Endothelial cell of umbilical vein (primary cell): ENCODE data around the gene BCL7C.

Source experiments
- CTCF ChIP-seq, 2 donors: IDR thresholded peaks; 1 replicate in 1 of 2; 2 replicates in 1 of 2; pipeline ENCODE4 v1.5.1; 2011; ENCODE audit warnings: low read length in 2 of 2, mild to moderate bottlenecking in 2 of 2, moderate library complexity in 2 of 2, control low read depth in 1 of 2, inconsistent platforms in 1 of 2, low read depth in 1 of 2; ENCODE audit not compliant: insufficient read depth in 1 of 2; ENCODE audit errors: extremely low read depth in 1 of 2
- EZH2 ChIP-seq: IDR thresholded peaks from 2 replicates; pipeline ENCODE4 v1.6.1; 2012; ENCODE audit warnings: borderline replicate concordance, low read depth, mild to moderate bottlenecking, moderate library complexity, low read length, inconsistent platforms; ENCODE audit not compliant: severe bottlenecking
- FOS ChIP-seq: IDR thresholded peaks from 2 replicates; pipeline ENCODE4 v1.6.1; 2011; ENCODE audit warnings: mild to moderate bottlenecking, low read length, moderate library complexity, borderline replicate concordance; ENCODE audit not compliant: insufficient read depth
- GATA2 ChIP-seq: IDR thresholded peaks from 2 replicates; pipeline ENCODE4 v1.7.0; 2011; ENCODE audit warnings: low read depth, mild to moderate bottlenecking, moderate library complexity, mixed read lengths, low read length; ENCODE audit not compliant: insufficient read length, insufficient read depth
- JUN ChIP-seq: IDR thresholded peaks from 2 replicates; pipeline ENCODE4 v1.6.1; 2011; ENCODE audit warnings: borderline replicate concordance, low read depth; ENCODE audit not compliant: insufficient read length, insufficient read depth
- MAX ChIP-seq: IDR thresholded peaks from 2 replicates; pipeline ENCODE4 v1.6.1; 2011; ENCODE audit not compliant: insufficient read depth, insufficient read length
- MYC ChIP-seq: IDR thresholded peaks from one replicate; pipeline ENCODE4 v1.6.1; 2011; ENCODE audit warnings: mild to moderate bottlenecking, low read depth, low read length
- POLR2A ChIP-seq: IDR thresholded peaks from 2 replicates; pipeline ENCODE4 v1.6.1; 2012; ENCODE audit warnings: low read depth, mild to moderate bottlenecking, control low read depth, low read length
- POLR2AphosphoS5 ChIP-seq: IDR thresholded peaks from 2 replicates; pipeline ENCODE4 v1.6.1; 2012; ENCODE audit warnings: low read depth, mild to moderate bottlenecking, control low read depth, low read length, moderate library complexity; ENCODE audit not compliant: insufficient read depth

- TF ChIP-seq MAX (no peak), MYC (no peak), GATA2 (no peak), POLR2A (no peak), POLR2AphosphoS5 (no peak), CTCF (IDR thresholded peaks at IDR 0.05; ENCODE audit: extremely low read depth in 1 of 2, insufficient read depth in 1 of 2, low read depth in 1 of 2, low read length in 2 of 2) (no peak), EZH2 (no peak), FOS (no peak), JUN (no peak)
These were observed 33.3 kb upstream of the BCL7C start for GRCh38 chr16:30926937-30927788.
